ENCODE data around the gene ABCB1. TPM values are rescaled to one million over a fixed set of nuclear protein-coding genes. Genes with fewer than 3 reads are reported as not detected.

Gene ABCB1
- total RNA-seq, 1 donor from 2014 or later: 4.1 TPM

DNA sequence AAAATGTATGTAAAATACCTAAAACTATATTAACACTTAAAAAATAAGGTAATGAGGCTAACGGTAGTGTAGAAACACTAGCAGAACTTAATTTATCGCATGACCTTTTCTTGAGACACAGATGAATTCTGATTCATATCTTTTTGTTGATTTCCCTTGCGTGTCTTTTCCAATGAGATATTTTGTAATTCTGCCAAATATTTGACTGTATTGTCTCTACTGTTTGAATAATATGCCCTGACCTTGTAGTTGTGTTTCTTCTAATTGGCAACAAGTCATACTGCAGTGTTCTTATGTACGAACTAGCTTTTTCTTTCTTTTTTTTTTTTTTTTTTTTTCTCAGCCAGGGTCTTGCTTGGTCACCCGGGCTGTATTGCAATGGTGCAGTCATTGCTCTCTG, 9.2 kb upstream of the ABCB1 start:
- no peaks in the 10 kb centered on the region for H3K36me3 Mint-ChIP-seq (ENCODE audit: low read depth)
- peaks cover 21% of the 10 kb centered on the region for H3K27me3 Mint-ChIP-seq
- intact Hi-C loops (cut with micrococcal nuclease): no loop called here
- TF ChIP-seq, protein P1, sequence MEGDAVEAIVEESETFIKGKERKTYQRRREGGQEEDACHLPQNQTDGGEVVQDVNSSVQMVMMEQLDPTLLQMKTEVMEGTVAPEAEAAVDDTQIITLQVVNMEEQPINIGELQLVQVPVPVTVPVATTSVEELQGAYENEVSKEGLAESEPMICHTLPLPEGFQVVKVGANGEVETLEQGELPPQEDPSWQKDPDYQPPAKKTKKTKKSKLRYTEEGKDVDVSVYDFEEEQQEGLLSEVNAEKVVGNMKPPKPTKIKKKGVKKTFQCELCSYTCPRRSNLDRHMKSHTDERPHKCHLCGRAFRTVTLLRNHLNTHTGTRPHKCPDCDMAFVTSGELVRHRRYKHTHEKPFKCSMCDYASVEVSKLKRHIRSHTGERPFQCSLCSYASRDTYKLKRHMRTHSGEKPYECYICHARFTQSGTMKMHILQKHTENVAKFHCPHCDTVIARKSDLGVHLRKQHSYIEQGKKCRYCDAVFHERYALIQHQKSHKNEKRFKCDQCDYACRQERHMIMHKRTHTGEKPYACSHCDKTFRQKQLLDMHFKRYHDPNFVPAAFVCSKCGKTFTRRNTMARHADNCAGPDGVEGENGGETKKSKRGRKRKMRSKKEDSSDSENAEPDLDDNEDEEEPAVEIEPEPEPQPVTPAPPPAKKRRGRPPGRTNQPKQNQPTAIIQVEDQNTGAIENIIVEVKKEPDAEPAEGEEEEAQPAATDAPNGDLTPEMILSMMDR (IDR thresholded peaks at IDR 0.05): no peak
- no peaks in the 10 kb centered on the region for H3K4me1 Mint-ChIP-seq
- ATAC-seq (ENCODE audit: low read depth): no peak
- H3K27ac Mint-ChIP-seq: no peak overlapping the region
- no peak for DNase-seq
- POLR2A ChIA-PET: no interaction called here
- no peaks in the 10 kb centered on the region for H3K9me3 Mint-ChIP-seq
- no peak overlapping the region for H3K4me3 Mint-ChIP-seq
- CTCF ChIA-PET: no interaction called here

DNA sequence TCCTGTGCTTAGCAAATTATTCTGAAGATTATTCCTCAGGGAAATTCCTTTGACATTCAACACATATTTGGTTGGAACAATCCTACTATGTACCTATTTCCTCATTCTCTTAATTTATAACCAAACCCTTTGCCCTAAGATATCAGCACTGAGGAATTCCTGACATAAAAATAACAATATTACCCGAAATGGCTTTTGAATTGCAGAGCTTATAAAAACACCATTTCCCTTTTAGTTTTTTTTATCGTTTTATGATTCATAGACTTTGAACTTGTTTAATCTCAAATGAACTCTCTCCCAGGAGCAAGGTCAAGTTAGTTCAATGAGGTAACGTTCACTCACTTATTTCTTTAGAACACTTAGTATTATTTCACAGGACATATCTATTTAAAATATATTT, 7.7 kb upstream of the ABCB1 start:
- POLR2A ChIA-PET: no interaction called here
- CTCF ChIA-PET: no interaction called here
- H3K4me1 Mint-ChIP-seq: no peaks in the 10 kb centered on the region
- TF ChIP-seq, protein P1 (IDR thresholded peaks at IDR 0.05): no peak
- intact Hi-C loops (cut with micrococcal nuclease): no loop called here
- no peak overlapping the region for H3K4me3 Mint-ChIP-seq
- DNase-seq (no peak), ATAC-seq (ENCODE audit: low read depth) (no peak)
- no peaks in the 10 kb centered on the region for H3K9me3 Mint-ChIP-seq
- peaks cover 29% of the 10 kb centered on the region for H3K27me3 Mint-ChIP-seq
- H3K27ac Mint-ChIP-seq: no peak overlapping the region
- no peaks in the 10 kb centered on the region for H3K36me3 Mint-ChIP-seq (ENCODE audit: low read depth)

DNA sequence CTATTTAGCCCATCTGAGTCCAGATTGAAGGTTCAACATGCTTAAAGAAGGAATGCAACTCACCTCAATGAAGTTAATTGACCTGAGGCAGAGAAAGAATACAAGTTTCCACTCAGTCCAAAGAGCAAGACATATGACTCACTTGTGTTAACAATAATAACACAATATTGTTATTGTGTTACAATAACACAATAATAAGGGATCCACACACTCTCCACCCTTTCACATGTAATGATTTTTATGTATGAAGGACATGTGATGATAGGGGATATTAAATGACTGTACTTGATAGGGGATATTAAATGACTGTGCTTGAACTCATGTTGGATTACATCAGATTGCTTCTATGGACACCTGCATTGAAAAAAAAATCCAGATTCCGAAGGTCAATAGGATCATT, 3.6 kb upstream of the ABCB1 start:
- ChIA-PET POLR2A (no interaction called here), CTCF (no interaction called here)
- TF ChIP-seq, protein P1 (IDR thresholded peaks at IDR 0.05): no peak
- intact Hi-C loops (cut with micrococcal nuclease): no loop called here
- no peak for DNase-seq
- Mint-ChIP-seq H3K27me3 (peaks cover 40% of the 10 kb centered on the region), H3K4me1 (peaks cover 16% of the 10 kb centered on the region), H3K4me3 (no peak overlapping the region), H3K9me3 (no peaks in the 10 kb centered on the region), H3K36me3 (ENCODE audit: low read depth) (no peaks in the 10 kb centered on the region), H3K27ac (no peak overlapping the region)
- no peak for ATAC-seq (ENCODE audit: low read depth)

DNA sequence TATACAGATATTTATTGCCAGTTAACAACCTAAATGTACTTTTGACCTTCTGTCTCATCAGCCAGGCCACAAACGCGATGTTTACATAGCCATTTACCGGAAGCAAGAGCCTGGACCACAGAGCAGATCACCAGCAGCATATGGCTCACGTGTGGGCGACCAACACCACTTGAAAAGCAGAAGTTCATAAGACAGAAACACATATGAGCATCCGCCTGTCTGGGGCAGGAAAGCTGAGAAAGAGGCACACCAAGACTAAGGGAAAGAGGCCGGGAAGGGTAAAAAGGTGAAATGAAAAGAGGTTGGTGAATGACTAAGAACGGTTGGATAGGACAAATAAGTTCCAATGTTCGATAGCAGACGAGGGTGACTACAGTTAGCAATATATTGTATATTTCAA, 1.3 kb downstream of the ABCB1 start:
- TF ChIP-seq, protein P1 (IDR thresholded peaks at IDR 0.05): no peak
- peak overlapping the region; percentile 89 for H3K4me3 Mint-ChIP-seq
- H3K36me3 Mint-ChIP-seq (ENCODE audit: low read depth): no peaks in the 10 kb centered on the region
- peak overlapping the region; percentile 37 for H3K27ac Mint-ChIP-seq
- CTCF ChIA-PET: interaction anchor here (1.6 kb wide), 1 partner anchor 30 kb away, joined by 4 read pairs; the partner anchor contains the start of gene RUNDC3B
- peak; percentile 21 for DNase-seq
- POLR2A ChIA-PET: interaction anchor here (0.7 to 2.6 kb wide), 6 partner anchors 16 to 447 kb away, joined by 3 to 12 read pairs (median 6); partner anchors contain the start of genes CROT, DBF4, DMTF1 and RUNDC3B
- intact Hi-C loops (cut with micrococcal nuclease): loop anchor here (2.0 to 10.0 kb wide), 3 partner anchors 19 to 445 kb away; partner anchors contain the start of genes DBF4, DMTF1 and SLC25A40
- no peaks in the 10 kb centered on the region for H3K9me3 Mint-ChIP-seq
- ATAC-seq (ENCODE audit: low read depth): peak; percentile 79
- peaks cover 30% of the 10 kb centered on the region for H3K27me3 Mint-ChIP-seq
- peaks cover 22% of the 10 kb centered on the region for H3K4me1 Mint-ChIP-seq

DNA sequence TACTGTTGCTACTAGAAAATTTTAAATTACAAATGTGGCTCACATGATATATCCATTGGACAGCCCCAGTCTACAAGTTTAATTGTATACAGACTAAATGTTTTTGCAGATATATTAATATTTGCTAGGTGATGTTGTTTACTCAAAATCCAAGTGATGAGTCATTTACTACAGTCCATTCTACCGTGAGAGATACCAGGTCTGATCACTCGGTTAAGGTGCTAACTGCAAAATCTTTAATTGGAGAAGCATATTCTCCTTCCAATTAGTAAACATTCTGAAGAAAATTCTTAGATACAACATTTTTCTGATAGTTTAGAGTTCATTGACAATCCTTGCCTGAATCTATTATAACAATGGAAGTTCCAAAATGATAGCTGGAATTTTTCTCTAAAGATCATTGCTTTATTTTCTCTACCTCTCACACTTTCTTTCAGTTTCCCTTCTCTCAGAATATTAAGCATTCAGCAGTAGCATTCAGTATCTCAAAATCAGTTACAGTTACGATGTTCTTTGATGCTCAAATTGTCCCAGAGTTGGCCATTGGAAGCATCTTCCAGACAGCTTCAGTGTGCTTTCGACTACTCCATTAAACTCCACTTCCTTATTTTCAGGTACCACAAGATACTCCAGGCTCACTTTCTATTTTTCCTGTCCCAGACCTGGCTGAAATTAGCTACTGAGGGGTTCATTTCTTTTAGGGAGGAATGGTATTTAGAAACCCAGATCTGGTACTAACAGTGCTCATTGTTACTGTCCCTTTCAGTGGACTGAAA, 2.3 kb downstream of the ABCB1 start:
- Mint-ChIP-seq H3K9me3 (no peaks in the 10 kb centered on the region), H3K27me3 (peaks cover 21% of the 10 kb centered on the region), H3K27ac (no peak overlapping the region), H3K4me3 (peak overlapping the region; percentile 21), H3K36me3 (ENCODE audit: low read depth) (no peaks in the 10 kb centered on the region), H3K4me1 (peaks cover 22% of the 10 kb centered on the region)
- ATAC-seq (ENCODE audit: low read depth) (no peak), DNase-seq (no peak)
- TF ChIP-seq, protein P1 (IDR thresholded peaks at IDR 0.05): no peak
- intact Hi-C loops (cut with micrococcal nuclease): loop anchor here (2.0 to 10.0 kb wide), 3 partner anchors 18 to 444 kb away; partner anchors contain the start of genes DBF4, DMTF1 and SLC25A40
- ChIA-PET CTCF (no interaction called here), POLR2A (interaction anchor here (1.5 to 1.7 kb wide), 3 partner anchors 254 to 378 kb away, joined by 3 to 6 read pairs (median 6); partner anchors contain the start of genes CROT, DBF4 and TMEM243)
